Liver (tissue), 9 donors: ENCODE data around the gene PITPNC1. TPM values are rescaled to one million over a fixed set of nuclear protein-coding genes. Genes with fewer than 3 reads are reported as not detected.
"Not testable (repeated sequence)": the region's sequence is repeated elsewhere in the genome, so short reads cannot be mapped to it uniquely, and the experiment has no call there.

Experiments
- DNase-seq: peaks from one replicate; pipeline ENCODE4 v3.0.0-alpha.2; 2017; ENCODE audit warnings: low spot score
- H3K27ac ChIP-seq, 2 donors: one replicate each; pipeline ENCODE4 v1.7.0; 2013; ENCODE audit warnings: inconsistent platforms in 2 of 2, low read length in 2 of 2, control low read depth in 1 of 2, low read depth in 1 of 2, mild to moderate bottlenecking in 1 of 2
- H3K27me3 ChIP-seq, 4 donors: one replicate each; pipeline versions ENCODE4 v1.6.1 to v1.7.0; 2013; ENCODE audit warnings: low read length in 3 of 4, inconsistent platforms in 1 of 4, mild to moderate bottlenecking in 1 of 4, moderate library complexity in 1 of 4; ENCODE audit not compliant: control insufficient read depth in 4 of 4, insufficient read depth in 4 of 4
- H3K36me3 ChIP-seq, 4 donors: one replicate each; pipeline versions ENCODE4 v1.6.1 to v1.7.0; 2013; ENCODE audit warnings: low read length in 3 of 4, mild to moderate bottlenecking in 3 of 4, low read depth in 1 of 4, moderate library complexity in 1 of 4; ENCODE audit not compliant: control insufficient read depth in 4 of 4, insufficient read depth in 3 of 4
- H3K4me1 ChIP-seq, 4 donors: one replicate each; pipeline versions ENCODE4 v1.6.1 to v1.7.0; 2013; ENCODE audit warnings: low read length in 3 of 4, mild to moderate bottlenecking in 3 of 4, moderate library complexity in 1 of 4; ENCODE audit not compliant: control insufficient read depth in 4 of 4, insufficient read depth in 4 of 4
- H3K4me3 ChIP-seq, 3 donors: one replicate each; pipeline versions ENCODE4 v1.6.1 to v1.7.0; 2013; ENCODE audit warnings: low read length in 3 of 3, control low read depth in 1 of 3, low read depth in 1 of 3, mild to moderate bottlenecking in 1 of 3
- H3K9ac ChIP-seq, 2 donors: one replicate each; pipeline ENCODE4 v1.7.0; 2013; ENCODE audit warnings: low read length in 2 of 2, mild to moderate bottlenecking in 2 of 2, moderate library complexity in 2 of 2, control low read depth in 1 of 2, low read depth in 1 of 2
- H3K9me3 ChIP-seq, 4 donors: one replicate each; pipeline versions ENCODE4 v1.6.1 to v1.7.0; 2013; ENCODE audit warnings: low read length in 3 of 4; ENCODE audit not compliant: control insufficient read depth in 4 of 4
- ATF3 ChIP-seq: IDR thresholded peaks from 2 replicates; pipeline ENCODE4 v1.6.1; 2016; ENCODE audit warnings: antibody characterized with exemption
- CTCF ChIP-seq: fragments of 150-350 bp; IDR thresholded peaks from 2 replicates; pipeline ENCODE4 v1.5.1; 2017; ENCODE audit warnings: improper control_type of control experiment, low read depth, low read length; ENCODE audit not compliant: missing input control
- EGR1 ChIP-seq, 2 donors: IDR thresholded peaks; 2 replicates each; pipeline ENCODE4 v1.6.1; 2016 to 2018; ENCODE audit warnings: antibody characterized with exemption in 2 of 2, low read depth in 2 of 2
- FOXA1 ChIP-seq: IDR thresholded peaks from 2 replicates; pipeline ENCODE4 v1.6.1; 2016; ENCODE audit warnings: antibody characterized with exemption
- FOXA2 ChIP-seq: IDR thresholded peaks from 2 replicates; pipeline ENCODE4 v1.6.1; 2016; ENCODE audit warnings: antibody characterized with exemption
- GABPA ChIP-seq, 2 donors: IDR thresholded peaks in 1 of 2; conservative IDR thresholded peaks in 1 of 2; 2 replicates each; pipeline ENCODE4 v1.6.1; 2016; ENCODE audit warnings: antibody characterized with exemption in 2 of 2, mild to moderate bottlenecking in 1 of 2, moderate library complexity in 1 of 2
- HNF4A ChIP-seq, 2 donors: conservative IDR thresholded peaks; 2 replicates each; pipeline ENCODE4 v1.6.1; 2016; ENCODE audit warnings: antibody characterized with exemption in 2 of 2, mild to moderate bottlenecking in 2 of 2
- JUND ChIP-seq, 2 donors: IDR thresholded peaks; 2 replicates each; pipeline ENCODE4 v1.6.1; 2016; ENCODE audit warnings: antibody characterized with exemption in 2 of 2
- MAX ChIP-seq: IDR thresholded peaks from 2 replicates; pipeline ENCODE4 v1.6.1; 2016; ENCODE audit warnings: antibody characterized with exemption
- NR2F2 ChIP-seq: IDR thresholded peaks from 2 replicates; pipeline ENCODE4 v1.6.1; 2016; ENCODE audit warnings: antibody characterized with exemption
- RAD21 ChIP-seq, 2 donors: IDR thresholded peaks; 2 replicates each; pipeline ENCODE4 v1.6.1; 2016; ENCODE audit warnings: antibody characterized with exemption in 2 of 2, mild to moderate bottlenecking in 2 of 2
- REST ChIP-seq: IDR thresholded peaks from 2 replicates; pipeline ENCODE4 v1.6.1; 2016; ENCODE audit warnings: antibody characterized with exemption, mild to moderate bottlenecking
- RXRA ChIP-seq, 2 donors: IDR thresholded peaks; 2 replicates each; pipeline ENCODE4 v1.6.1; 2017 to 2018; ENCODE audit warnings: antibody characterized with exemption in 2 of 2, mild to moderate bottlenecking in 1 of 2
- SP1 ChIP-seq: IDR thresholded peaks from 2 replicates; pipeline ENCODE4 v1.6.1; 2018; ENCODE audit warnings: antibody characterized with exemption, mild to moderate bottlenecking
- TAF1 ChIP-seq: conservative IDR thresholded peaks from 2 replicates; pipeline ENCODE4 v1.6.1; 2016; ENCODE audit warnings: antibody characterized with exemption, mild to moderate bottlenecking
- YY1 ChIP-seq: IDR thresholded peaks from 2 replicates; pipeline ENCODE4 v1.6.1; 2016; ENCODE audit warnings: antibody characterized with exemption, mild to moderate bottlenecking
- ZBTB33 ChIP-seq: IDR thresholded peaks from 2 replicates; pipeline ENCODE4 v1.6.1; 2016; ENCODE audit warnings: antibody characterized with exemption
- WGBS: extraction: QIAGEN DNeasy Blood & Tissue Kit; methylation state at CpG from one replicate; pipeline ENCODE4 v1.1.7; 2013; 5-methylcytosine and 5-hydroxymethylcytosine counted together
- polyA plus RNA-seq, 2 donors: library from polyadenylated mRNA; stranded (reverse) in 1 of 2; unstranded in 1 of 2; fragments of 200-250 nt in 1 of 2; fragments of >200 nt in 1 of 2; fragmentation: Nextera tagmentation in 1 of 2; extraction: Ambion mirVana in 1 of 2; gene quantifications; one replicate each; pipeline versions ENCODE4 v1.2.1 to v1.2.3, GENCODE V29; 2013 to 2015
- total RNA-seq, 2 donors: library from RNA; depleted of rRNA; stranded (reverse); fragments of >200 nt; gene quantifications; one replicate each; pipeline ENCODE4 v1.2.3, GENCODE V29; 2014
- donor health status: healthy.
- donor health status: healthy.
- donor health status: healthy.
- donor health status: healthy.
- donor health status: healthy.

Gene PITPNC1
- total and polyA plus RNA-seq, 4 donors = 2.3 to 10.2 (median 5.7) TPM

- no peak for TF ChIP-seq ZBTB33
Observed at GRCh38 chr17:67649891-67650290, 272.8 kb downstream of the PITPNC1 start (continued).

- not testable (repeated sequence) for H3K4me1 ChIP-seq, H3K4me3 ChIP-seq, H3K9me3 ChIP-seq, H3K9ac ChIP-seq, H3K27me3 ChIP-seq, H3K36me3 ChIP-seq, H3K27ac ChIP-seq, DNase-seq
- WGBS = 92% methylated on average over 7 of the region's 7 CpGs
Observed at GRCh38 chr17:67651218-67651579, 274.1 kb downstream of the PITPNC1 start.

GRCh38 chr17:67652433-67652832 is 275.4 kb downstream of the PITPNC1 start:
- Histone ChIP-seq H3K4me1 (no peaks in the 10 kb centered on the region), H3K9me3 (no peaks in the 10 kb centered on the region), H3K27me3 (no peaks in the 10 kb centered on the region), H3K36me3 (peaks cover 0 to 2% (median 0%) of the 10 kb centered on the region in 4 donors), H3K9ac (no peak overlapping the region), H3K27ac (no peak overlapping the region), H3K4me3 (no peak overlapping the region)
- 98% methylated on average over 14 of the region's 14 CpGs for WGBS
- no peak for TF ChIP-seq RAD21 (IDR thresholded peaks at IDR 0.05)
- TF ChIP-seq CTCF = no peak
- TF ChIP-seq MAX = no peak
- no peak for TF ChIP-seq RXRA (IDR thresholded peaks at IDR 0.05)
- TF ChIP-seq TAF1 = no peak
- no peak for TF ChIP-seq JUND (IDR thresholded peaks at IDR 0.05)
- no peak for TF ChIP-seq FOXA1
- TF ChIP-seq YY1 = no peak
- TF ChIP-seq SP1 = no peak
- TF ChIP-seq NR2F2 = no peak
- TF ChIP-seq FOXA2 = no peak
- TF ChIP-seq REST = no peak
- no peak for TF ChIP-seq EGR1 (IDR thresholded peaks at IDR 0.05; ENCODE audit: low read depth in 2 of 2)
- TF ChIP-seq GABPA (IDR thresholded peaks at IDR 0.05 in 1 of 2, conservative IDR thresholded peaks at IDR 0.05 in 1 of 2) = no peak
- TF ChIP-seq HNF4A (conservative IDR thresholded peaks at IDR 0.05) = no peak
- no peak for TF ChIP-seq ATF3
- no peak for DNase-seq
